ENCODE data around the gene ANKRD13C. TPM values are rescaled to one million over a fixed set of nuclear protein-coding genes. Genes with fewer than 3 reads are reported as not detected.

The ANKRD13C gene
- total RNA-seq, 2 donors from 2014 or later = 22.6 to 25.2 TPM

GRCh38 chr1:70324683-70325082, 29.8 kb downstream of the ANKRD13C start:
- peak; percentile 73 for TF ChIP-seq CTCF (conservative IDR thresholded peaks at IDR 0.05)
- Histone ChIP-seq H3K27ac (ENCODE audit: low read depth, low read length) (no peak overlapping the region), H3K36me3 (ENCODE audit: control insufficient read depth, insufficient read depth, low read length) (peaks cover 47% of the 10 kb centered on the region), H3K9me3 (ENCODE audit: control insufficient read depth, low read length) (no peaks in the 10 kb centered on the region), H3K4me1 (ENCODE audit: control insufficient read depth, insufficient read depth, low read length) (no peaks in the 10 kb centered on the region), H3K9ac (ENCODE audit: extremely low read depth, low read length, poor library complexity, severe bottlenecking) (no peak overlapping the region), H3K27me3 (ENCODE audit: control insufficient read depth, insufficient read depth, low read length, poor library complexity, severe bottlenecking) (no peaks in the 10 kb centered on the region), H3K4me3 (ENCODE audit: low read length) (no peak overlapping the region)
- H3K27ac Mint-ChIP-seq = no peak overlapping the region
- H3K36me3 Mint-ChIP-seq (ENCODE audit: low read depth) = peaks cover 33% of the 10 kb centered on the region
- H3K9me3 Mint-ChIP-seq = no peaks in the 10 kb centered on the region
- peak; percentile 57 for DNase-seq
- H3K4me1 Mint-ChIP-seq = no peaks in the 10 kb centered on the region
- H3K27me3 Mint-ChIP-seq (ENCODE audit: insufficient read depth) = no peaks in the 10 kb centered on the region
- H3K4me3 Mint-ChIP-seq = no peak overlapping the region
- WGBS, 2 experiments (ENCODE audit: insufficient coverage in 1 of 2, insufficient read length in 1 of 2) = 100% methylated on average over 1 of the region's 1 CpG; no CpG with 5 or more reads in 1 of the 2 experiments

- no peak for DNase-seq
- H3K9ac ChIP-seq (ENCODE audit: extremely low read depth, low read length, poor library complexity, severe bottlenecking) = no peak overlapping the region
- no peak overlapping the region for H3K27ac ChIP-seq (ENCODE audit: low read depth, low read length)
- H3K9me3 ChIP-seq (ENCODE audit: control insufficient read depth, low read length) = no peaks in the 10 kb centered on the region
- Mint-ChIP-seq H3K27ac (no peak overlapping the region), H3K9me3 (no peaks in the 10 kb centered on the region), H3K27me3 (ENCODE audit: insufficient read depth) (no peaks in the 10 kb centered on the region), H3K4me1 (no peaks in the 10 kb centered on the region), H3K4me3 (no peak overlapping the region), H3K36me3 (ENCODE audit: low read depth) (peaks cover 28% of the 10 kb centered on the region)
- TF ChIP-seq CTCF (conservative IDR thresholded peaks at IDR 0.05) = no peak
- H3K4me3 ChIP-seq (ENCODE audit: low read length) = no peak overlapping the region
- peaks cover 39% of the 10 kb centered on the region for H3K36me3 ChIP-seq (ENCODE audit: control insufficient read depth, insufficient read depth, low read length)
- no peaks in the 10 kb centered on the region for H3K4me1 ChIP-seq (ENCODE audit: control insufficient read depth, insufficient read depth, low read length)
- H3K27me3 ChIP-seq (ENCODE audit: control insufficient read depth, insufficient read depth, low read length, poor library complexity, severe bottlenecking) = no peaks in the 10 kb centered on the region
These were observed 34.8 kb downstream of the ANKRD13C start for GRCh38 chr1:70319750-70320149.

GRCh38 chr1:70318191-70318590, 36.3 kb downstream of the ANKRD13C start:
- Histone ChIP-seq H3K4me3 (ENCODE audit: low read length) (no peak overlapping the region), H3K36me3 (ENCODE audit: control insufficient read depth, insufficient read depth, low read length) (peaks cover 24% of the 10 kb centered on the region), H3K9ac (ENCODE audit: extremely low read depth, low read length, poor library complexity, severe bottlenecking) (no peak overlapping the region), H3K27me3 (ENCODE audit: control insufficient read depth, insufficient read depth, low read length, poor library complexity, severe bottlenecking) (no peaks in the 10 kb centered on the region), H3K9me3 (ENCODE audit: control insufficient read depth, low read length) (no peaks in the 10 kb centered on the region), H3K4me1 (ENCODE audit: control insufficient read depth, insufficient read depth, low read length) (no peaks in the 10 kb centered on the region), H3K27ac (ENCODE audit: low read depth, low read length) (no peak overlapping the region)
- 95 to 100% methylated on average over 1 of the region's 1 CpG for WGBS, 2 experiments (ENCODE audit: insufficient coverage in 1 of 2, insufficient read length in 1 of 2)
- H3K4me1 Mint-ChIP-seq = no peaks in the 10 kb centered on the region
- no peak for DNase-seq
- H3K27me3 Mint-ChIP-seq (ENCODE audit: insufficient read depth) = no peaks in the 10 kb centered on the region
- H3K9me3 Mint-ChIP-seq = no peaks in the 10 kb centered on the region
- peaks cover 18% of the 10 kb centered on the region for H3K36me3 Mint-ChIP-seq (ENCODE audit: low read depth)
- H3K27ac Mint-ChIP-seq = no peak overlapping the region
- no peak overlapping the region for H3K4me3 Mint-ChIP-seq
- TF ChIP-seq CTCF (conservative IDR thresholded peaks at IDR 0.05) = no peak

Measured in endodermal cell (in vitro differentiated cells).